SH-SY5Y (cell line): ENCODE data around the gene ADAM15.

Source experiments
- GATA2 ChIP-seq: IDR thresholded peaks from 2 replicates; pipeline ENCODE4 v1.6.1; 2011; ENCODE audit warnings: mild to moderate bottlenecking, low read depth, low read length
- GATA3 ChIP-seq: IDR thresholded peaks from 2 replicates; pipeline ENCODE4 v1.6.1; 2011; ENCODE audit warnings: low read depth, mild to moderate bottlenecking, low read length, moderate library complexity

The ADAM15 gene

GRCh38 chr1:155073377-155074242 lies 22.5 kb downstream of the ADAM15 start:
- TF ChIP-seq GATA2 (no peak), GATA3 (no peak)

GRCh38 chr1:155075535-155075934 lies 24.4 kb downstream of the ADAM15 start:
- TF ChIP-seq GATA2: no peak
- TF ChIP-seq GATA3: no peak

- TF ChIP-seq GATA2: no peak
- no peak for TF ChIP-seq GATA3
These were observed 25.3 kb downstream of the ADAM15 start for GRCh38 chr1:155076371-155076770.

DNA sequence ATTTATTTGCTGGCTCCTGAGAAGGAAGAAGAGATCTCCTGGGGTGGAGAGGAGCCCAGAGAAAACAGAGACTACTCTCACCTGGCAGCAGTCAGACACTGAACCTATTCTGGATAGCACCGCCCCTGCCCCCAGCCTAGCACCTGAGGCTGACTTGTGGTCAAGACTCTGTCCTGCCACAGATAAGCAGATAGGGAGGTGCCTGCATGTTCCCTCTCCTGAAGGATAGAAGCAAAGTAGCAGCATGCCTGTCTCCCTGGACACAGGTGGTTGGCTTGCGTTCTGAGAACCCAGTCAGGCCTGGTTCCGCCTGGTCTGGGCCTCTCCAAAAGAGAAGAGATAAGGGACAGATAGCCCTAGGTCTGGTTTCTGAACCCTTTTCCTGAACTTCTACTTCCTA lies 26.2 kb downstream of the ADAM15 start:
- TF ChIP-seq GATA3 (no peak), GATA2 (no peak)

- no peak for TF ChIP-seq GATA2
- no peak for TF ChIP-seq GATA3
These were observed 26.8 kb downstream of the ADAM15 start for GRCh38 chr1:155077758-155078445.

DNA sequence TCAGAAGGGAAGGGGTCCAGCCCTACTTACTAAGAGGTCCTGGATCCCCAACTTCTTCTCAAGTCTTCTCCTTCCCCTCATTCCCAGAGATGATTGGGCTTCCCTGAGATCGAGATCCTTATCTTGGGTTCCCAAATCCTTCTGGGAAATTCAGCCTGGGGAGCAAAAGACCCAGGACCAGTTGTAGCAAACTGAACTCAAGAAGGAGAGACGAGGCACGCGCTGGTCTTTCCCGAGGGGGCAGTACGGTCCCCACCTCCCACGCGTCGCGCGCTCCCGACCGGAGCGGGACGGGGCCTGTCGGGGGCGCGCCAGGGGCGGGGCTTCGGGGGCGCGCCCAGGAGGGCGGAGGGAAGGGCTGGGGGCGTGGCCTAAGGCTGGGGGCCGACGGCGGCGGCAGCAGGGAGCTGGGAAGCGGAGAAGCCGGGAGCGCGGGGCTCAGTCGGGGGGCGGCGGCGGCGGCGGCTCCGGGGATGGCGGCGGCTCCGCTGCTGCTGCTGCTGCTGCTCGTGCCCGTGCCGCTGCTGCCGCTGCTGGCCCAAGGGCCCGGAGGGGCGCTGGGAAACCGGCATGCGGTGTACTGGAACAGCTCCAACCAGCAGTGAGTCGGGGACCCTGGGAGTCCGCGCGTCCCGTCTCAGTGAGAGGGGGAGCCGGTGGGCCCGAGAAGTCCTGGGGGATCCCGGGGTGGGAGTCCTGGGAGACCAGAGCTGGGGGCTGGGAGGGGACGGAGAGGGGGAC lies 27.5 kb downstream of the ADAM15 start, which contains the start of gene EFNA3:
Gene EFNA3, plus strand, starts transcription at position 369 of the 741 bp plus-strand sequence. Its CDS starts 105 bp downstream, at position 474.
- TF ChIP-seq GATA2 (peak; percentile 96), GATA3 (no peak)

DNA sequence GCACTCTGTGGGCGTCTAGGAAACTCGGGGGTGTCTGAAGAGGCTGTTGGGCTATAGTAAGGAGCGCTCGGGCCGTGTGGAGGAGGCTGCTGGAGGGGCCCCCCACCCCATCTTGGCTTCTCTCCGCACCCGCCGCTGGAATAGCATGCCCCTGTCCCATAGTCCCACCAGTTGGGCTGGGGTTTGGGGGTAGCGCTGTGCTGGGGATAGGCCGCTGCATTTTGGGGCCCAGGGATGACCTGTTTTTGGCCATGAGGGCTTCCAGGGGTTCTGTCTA lies 28.0 kb downstream of the ADAM15 start:
- TF ChIP-seq GATA2 (no peak), GATA3 (no peak)

DNA sequence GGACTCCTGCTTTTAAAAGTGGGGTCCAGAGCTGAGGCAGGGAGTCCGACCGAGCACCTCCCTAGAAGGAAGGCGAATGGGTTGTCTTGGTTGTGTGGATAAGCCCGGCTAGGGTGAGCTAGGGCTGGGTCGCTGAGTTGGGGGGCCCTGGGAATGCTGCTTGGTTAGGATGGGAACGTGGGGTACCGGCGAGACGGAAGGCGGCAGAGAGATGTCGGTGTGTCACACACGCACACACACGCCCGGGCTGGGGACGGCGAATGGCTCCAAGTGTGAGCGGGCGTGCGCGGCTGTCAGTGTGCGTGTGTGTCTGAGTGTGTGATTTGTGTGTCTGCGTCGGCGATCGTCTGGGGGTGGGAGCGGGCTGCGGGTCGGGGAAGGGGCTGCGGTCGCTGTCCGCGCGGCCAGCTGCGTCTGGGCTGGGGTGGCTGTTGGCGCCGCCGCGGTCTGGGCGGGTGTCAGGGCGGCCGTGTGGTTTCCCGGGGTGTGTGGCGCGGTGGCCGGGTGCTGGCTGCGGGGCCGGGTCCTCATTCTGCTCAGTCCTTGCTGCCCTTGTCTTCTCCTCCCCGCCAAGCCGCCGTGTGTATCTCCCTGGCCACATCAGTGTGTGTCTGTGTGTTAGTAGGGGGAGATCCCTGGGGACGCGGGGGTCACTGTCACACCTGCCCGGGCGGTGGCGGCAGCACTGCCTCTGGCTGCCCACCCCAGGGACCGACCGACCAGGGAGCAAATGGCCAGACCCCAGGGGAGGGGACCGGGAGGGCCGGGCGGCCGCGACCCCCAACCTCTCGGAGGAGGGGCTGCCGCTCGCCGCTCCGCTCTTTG lies 28.6 kb downstream of the ADAM15 start:
- TF ChIP-seq GATA3 (no peak), GATA2 (no peak)

GRCh38 chr1:155080312-155081228 lies 29.5 kb downstream of the ADAM15 start:
- no peak for TF ChIP-seq GATA3
- TF ChIP-seq GATA2: no peak

- TF ChIP-seq GATA3 (no peak), GATA2 (no peak)
These were observed 30.6 kb downstream of the ADAM15 start for GRCh38 chr1:155081472-155082300.

DNA sequence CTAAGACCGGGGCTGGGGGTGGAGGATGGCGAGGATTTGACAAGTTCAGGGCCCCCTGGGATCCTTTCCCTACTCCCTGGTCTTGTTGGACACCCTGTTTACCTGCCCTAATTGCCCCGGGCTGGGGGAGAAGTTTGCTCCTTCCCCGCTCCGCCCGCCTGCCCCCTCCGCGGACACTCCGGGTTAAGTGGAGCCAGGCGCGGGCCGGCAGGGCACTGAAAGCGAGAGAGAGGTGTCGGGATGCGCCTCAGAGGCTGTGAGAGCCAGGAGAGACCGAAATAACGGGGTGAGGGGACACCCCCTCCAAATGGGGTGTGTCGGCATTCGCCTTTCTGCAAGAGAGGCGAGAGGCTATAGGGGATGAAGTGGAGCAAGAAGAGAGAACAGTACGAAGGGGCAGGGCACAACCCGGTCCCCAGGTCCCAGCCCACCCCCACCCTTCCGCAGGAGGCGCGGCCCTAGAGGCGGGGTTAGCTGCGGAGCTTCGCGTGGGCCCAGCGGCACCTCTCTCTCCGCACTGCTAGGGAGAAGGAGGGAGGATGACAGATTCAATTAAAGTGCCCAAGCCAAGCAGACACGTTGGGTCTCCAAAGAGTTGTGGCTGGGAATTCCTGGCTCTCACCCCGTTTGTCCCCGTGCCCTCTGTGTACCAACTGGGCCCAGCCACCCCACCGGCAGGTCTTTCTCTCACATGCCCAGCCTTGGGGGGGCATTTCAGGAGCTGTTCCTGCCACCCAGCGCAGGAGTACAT lies 31.4 kb downstream of the ADAM15 start:
- TF ChIP-seq GATA3: no peak
- no peak for TF ChIP-seq GATA2
